ENCODE measurements around the gene SPAAR.
A peak's percentile ranks its signal among the peaks of the same experiment; 100 is the strongest.

SPAAR gene

GRCh38 chr9:35958104-35958837, 49.0 kb downstream of the SPAAR start, which contains the start of gene OR2S2:
OR2S2 (minus strand) TSS chr9:35958154; CDS start chr9:35958098, 56 bp downstream.
- H3K27ac ChIP-seq (ENCODE audit: low read depth in 2 of 2, low read length in 2 of 2), result no peak within 1 kb of the TSS
- H3K4me1 ChIP-seq (ENCODE audit: control insufficient read depth in 2 of 2, insufficient read depth in 2 of 2, low read length in 2 of 2), result peaks cover 13 to 35% of the 10 kb centered on the region in 2 donors
- no peak within 1 kb of the TSS for H3K9ac ChIP-seq (ENCODE audit: low read depth in 1 of 2, low read length in 2 of 2)
- no peaks in the 10 kb centered on the region for H3K27me3 ChIP-seq (ENCODE audit: control insufficient read depth in 2 of 2, insufficient read depth in 2 of 2, low read length in 2 of 2)
- no peaks in the 10 kb centered on the region for H3K9me3 ChIP-seq (ENCODE audit: control insufficient read depth in 2 of 2, low read length in 2 of 2)
- H3K4me3 ChIP-seq (ENCODE audit: low read length in 2 of 2), result no peak within 1 kb of the TSS
- no peaks in the 10 kb centered on the region for H3K36me3 ChIP-seq (ENCODE audit: control insufficient read depth in 2 of 2, insufficient read depth in 2 of 2, low read length in 2 of 2)

- H3K4me3 ChIP-seq (ENCODE audit: low read length in 2 of 2), result peak overlapping the region in 1 of 2 donors; percentile 28
- no peaks in the 10 kb centered on the region for H3K9me3 ChIP-seq (ENCODE audit: control insufficient read depth in 2 of 2, low read length in 2 of 2)
- H3K27me3 ChIP-seq (ENCODE audit: control insufficient read depth in 2 of 2, insufficient read depth in 2 of 2, low read length in 2 of 2), result no peaks in the 10 kb centered on the region
- peak overlapping the region; percentile 75 to 83 for H3K27ac ChIP-seq (ENCODE audit: low read depth in 2 of 2, low read length in 2 of 2)
- peaks cover 13 to 31% of the 10 kb centered on the region in 2 donors for H3K4me1 ChIP-seq (ENCODE audit: control insufficient read depth in 2 of 2, insufficient read depth in 2 of 2, low read length in 2 of 2)
- no peaks in the 10 kb centered on the region for H3K36me3 ChIP-seq (ENCODE audit: control insufficient read depth in 2 of 2, insufficient read depth in 2 of 2, low read length in 2 of 2)
- H3K9ac ChIP-seq (ENCODE audit: low read depth in 1 of 2, low read length in 2 of 2), result peak overlapping the region; percentile 0 to 36
Measured at GRCh38 chr9:35960039-35960655, 50.9 kb downstream of the SPAAR start.
